H1 (cell line): Measurements from ENCODE around the gene GREB1. TPM values are rescaled to one million over a fixed set of nuclear protein-coding genes. Genes with fewer than 3 reads are reported as not detected.
A peak's percentile ranks its signal among the peaks of the same experiment; 100 is the strongest.

Source experiments
- CTCF ChIA-PET: fragments of 300-600 bp; sonication (Branson Sonifier 250); formaldehyde crosslinking; loops from one replicate; lab custom pipeline; 2021; ENCODE audit not compliant: partially characterized antibody; lab: Charles Lee
- POLR2A ChIA-PET: fragments of 300-600 bp; sonication (Branson Sonifier 250); formaldehyde crosslinking; loops from one replicate; lab custom pipeline; 2021; ENCODE audit warnings: inconsistent platforms; ENCODE audit not compliant: partially characterized antibody; lab: Charles Lee
- DNase-seq, 2 experiments: peaks; one replicate each; pipeline versions ENCODE4 v3.0.0 to v3.0.0-alpha.2; 2010 to 2022; ENCODE audit warnings: low spot score in 2 of 2, low read depth in 1 of 2, mixed read lengths in 1 of 2
- FAIRE-seq: peaks from 2 replicates; lab custom pipeline; 2011; peaks lifted over from hg19 to GRCh38; lab: Jason Lieb, UNC
- H2AFZ ChIP-seq: 2 replicates; pipeline ENCODE4 v1.8.1; 2012; ENCODE audit warnings: low read length, inconsistent platforms
- H2AK5ac ChIP-seq: 2 replicates; pipeline ENCODE4 v1.6.1; 2013; ENCODE audit warnings: low read depth, low read length
- H2BK120ac ChIP-seq: replicated peaks from 2 replicates; pipeline ENCODE3; 2013; ENCODE audit warnings: low read depth, low read length, inconsistent platforms
- H2BK12ac ChIP-seq: 2 replicates; pipeline ENCODE4 v1.6.1; 2013; ENCODE audit warnings: low read depth, low read length
- H2BK15ac ChIP-seq: 2 replicates; pipeline ENCODE4 v1.6.1; 2013; ENCODE audit warnings: low read length
- H2BK20ac ChIP-seq: 2 replicates; pipeline ENCODE4 v1.6.1; 2013; ENCODE audit warnings: low read length
- H2BK5ac ChIP-seq: 2 replicates; pipeline ENCODE4 v1.6.1; 2013; ENCODE audit warnings: low read depth, low read length
- H3K14ac ChIP-seq: 2 replicates; pipeline ENCODE4 v1.6.1; 2013; ENCODE audit warnings: inconsistent platforms; ENCODE audit not compliant: insufficient read length
- H3K18ac ChIP-seq: 2 replicates; pipeline ENCODE4 v1.6.1; 2013; ENCODE audit warnings: low read length; ENCODE audit errors: extremely low read depth
- H3K23ac ChIP-seq: 2 replicates; pipeline ENCODE4 v1.6.1; 2013; ENCODE audit warnings: inconsistent platforms; ENCODE audit not compliant: insufficient read length
- H3K23me2 ChIP-seq: 2 replicates; pipeline ENCODE4 v1.6.1; 2013; ENCODE audit warnings: low read depth, low read length
- H3K27ac ChIP-seq: 2 replicates; pipeline ENCODE4 v1.6.1; 2011; ENCODE audit warnings: low read depth, low read length, inconsistent platforms
- H3K27me3 ChIP-seq, 4 experiments: replicated peaks in 1 of 4; 1 replicate in 1 of 4; 2 replicates in 3 of 4; pipeline versions ENCODE4 v1.6.1 to v1.8.1; 2011 to 2013; ENCODE audit warnings: low read length in 3 of 4, mild to moderate bottlenecking in 3 of 4, inconsistent platforms in 2 of 4, mixed read lengths in 2 of 4, moderate library complexity in 1 of 4; ENCODE audit not compliant: control insufficient read depth in 3 of 4, insufficient read depth in 3 of 4; ENCODE audit errors: extremely low read depth in 1 of 4
- H3K36me3 ChIP-seq, 4 experiments: 2 replicates each; pipeline versions ENCODE4 v1.6.1 to v1.8.1; 2011 to 2013; ENCODE audit warnings: mild to moderate bottlenecking in 4 of 4, low read length in 3 of 4, moderate library complexity in 2 of 4, control low read depth in 1 of 4, inconsistent platforms in 1 of 4; ENCODE audit not compliant: insufficient read depth in 4 of 4, control insufficient read depth in 2 of 4
- H3K4ac ChIP-seq: replicated peaks from 2 replicates; pipeline ENCODE3; 2013; ENCODE audit warnings: low read length, low read depth, mixed read lengths, inconsistent platforms; ENCODE audit not compliant: insufficient read length
- H3K4me1 ChIP-seq, 4 experiments: replicated peaks in 1 of 4; 1 replicate in 1 of 4; 2 replicates in 3 of 4; pipeline versions ENCODE4 v1.6.1 to v1.8.1; 2011 to 2013; ENCODE audit warnings: low read length in 3 of 4, inconsistent platforms in 2 of 4, mixed read lengths in 1 of 4; ENCODE audit not compliant: insufficient read depth in 4 of 4, control insufficient read depth in 3 of 4
- H3K4me2 ChIP-seq, 2 experiments: 2 replicates each; pipeline versions ENCODE4 v1.6.1 to v1.8.1; 2011 to 2013; ENCODE audit warnings: low read depth in 2 of 2, low read length in 2 of 2, control low read depth in 1 of 2, inconsistent platforms in 1 of 2, mild to moderate bottlenecking in 1 of 2; ENCODE audit not compliant: insufficient read depth in 1 of 2
- H3K4me3 ChIP-seq, 4 experiments: fragments of 200-600, 300-600 bp in 1 of 4; sonication (generic), shearing (Covaris generic), sonication (Bioruptor Twin) in 1 of 4; 2 replicates each; pipeline versions ENCODE4 v1.5.1 to v1.8.1; 2011 to 2016; ENCODE audit warnings: low read length in 4 of 4, low read depth in 3 of 4, control low read depth in 2 of 4, inconsistent platforms in 2 of 4, mild to moderate bottlenecking in 2 of 4, mixed read lengths in 1 of 4, moderate library complexity in 1 of 4; ENCODE audit not compliant: insufficient read depth in 2 of 4; ENCODE audit errors: extremely low read depth in 1 of 4
- H3K56ac ChIP-seq: replicated peaks from 2 replicates; pipeline ENCODE3; 2013; ENCODE audit warnings: low read depth, mild to moderate bottlenecking, mixed read lengths, low read length, inconsistent platforms; ENCODE audit not compliant: insufficient read length
- H3K79me1 ChIP-seq: 2 replicates; pipeline ENCODE4 v1.6.1; 2013; ENCODE audit warnings: low read depth, low read length, control low read depth
- H3K79me2 ChIP-seq, 2 experiments: 2 replicates each; pipeline versions ENCODE4 v1.6.1 to v1.8.1; 2012 to 2013; ENCODE audit warnings: low read length in 2 of 2, mild to moderate bottlenecking in 2 of 2, inconsistent platforms in 1 of 2; ENCODE audit not compliant: insufficient read depth in 2 of 2, control insufficient read depth in 1 of 2
- H3K9ac ChIP-seq, 4 experiments: replicated peaks in 1 of 4; 1 replicate in 1 of 4; 2 replicates in 3 of 4; pipeline versions ENCODE4 v1.6.1 to v1.8.1; 2011 to 2013; ENCODE audit warnings: low read depth in 3 of 4, low read length in 3 of 4, control low read depth in 2 of 4, mild to moderate bottlenecking in 2 of 4, moderate library complexity in 2 of 4, inconsistent platforms in 1 of 4; ENCODE audit errors: extremely low read depth in 1 of 4
- H3K9me3 ChIP-seq, 2 experiments: 2 replicates each; pipeline versions ENCODE4 v1.6.1 to v1.8.1; 2012 to 2013; ENCODE audit warnings: mild to moderate bottlenecking in 2 of 2, moderate library complexity in 2 of 2, control low read depth in 1 of 2, inconsistent platforms in 1 of 2, low read depth in 1 of 2, low read length in 1 of 2, mixed read lengths in 1 of 2; ENCODE audit not compliant: insufficient read depth in 2 of 2
- H4K20me1 ChIP-seq, 2 experiments: replicated peaks in 1 of 2; 2 replicates each; pipeline versions ENCODE3 to v1.8.1; 2011 to 2013; ENCODE audit warnings: inconsistent platforms in 2 of 2, low read length in 2 of 2, mild to moderate bottlenecking in 1 of 2; ENCODE audit not compliant: insufficient read depth in 2 of 2, control insufficient read depth in 1 of 2
- H4K5ac ChIP-seq: 2 replicates; pipeline ENCODE4 v1.6.1; 2013; ENCODE audit warnings: low read length, low read depth, mixed read lengths, inconsistent platforms; ENCODE audit not compliant: insufficient read length
- H4K8ac ChIP-seq: 2 replicates; pipeline ENCODE4 v1.8.0; 2013; ENCODE audit warnings: mild to moderate bottlenecking, moderate library complexity, low read length, inconsistent platforms; ENCODE audit not compliant: insufficient read depth; ENCODE audit errors: extremely low read depth
- H4K91ac ChIP-seq: replicated peaks from 2 replicates; pipeline ENCODE3; 2013; ENCODE audit warnings: low read length, mixed read lengths, inconsistent platforms; ENCODE audit not compliant: insufficient read length
- CEBPB ChIP-seq: IDR thresholded peaks from 2 replicates; pipeline ENCODE4 v1.6.1; 2012; ENCODE audit warnings: low read depth, low read length
- KDM1A ChIP-seq: fragments of 200-600, 300-600 bp; sonication (generic); IDR thresholded peaks from 2 replicates; pipeline ENCODE4 v1.7.1; 2016; ENCODE audit warnings: mild to moderate bottlenecking, low read length, borderline replicate concordance
- TEAD4 ChIP-seq: IDR thresholded peaks from 2 replicates; pipeline ENCODE4 v1.6.1; 2012; ENCODE audit warnings: low read depth, low read length, inconsistent platforms, mixed read lengths
- WGBS, 2 experiments: shearing (Covaris generic) in 1 of 2; methylation state at CpG; one replicate each; pipeline versions ENCODE4 v1.1.6 to v1.1.7; 2013 to 2015; ENCODE audit warnings: low lambda C conversion rate in 2 of 2, mixed read lengths in 2 of 2, inconsistent platforms in 1 of 2, low coverage in 1 of 2, missing lambda C conversion rate in 1 of 2; ENCODE audit not compliant: insufficient replicate concordance in 2 of 2, insufficient coverage in 1 of 2, insufficient read length in 1 of 2; ENCODE audit errors: extremely low coverage in 1 of 2, missing lambda C conversion rate in 1 of 2; 5-methylcytosine and 5-hydroxymethylcytosine counted together
- polyA plus RNA-seq, 7 experiments: library from polyadenylated mRNA; depleted of rRNA in 3 of 7; stranded (reverse) in 5 of 7; unstranded in 2 of 7; fragments of >200 nt in 5 of 7; fragments of 200-250 nt in 2 of 7; gene quantifications; 1 replicate in 5 of 7; 2 replicates in 1 of 7; 4 replicates in 1 of 7; pipeline versions ENCODE4 v1.2.1 to v1.2.3, GENCODE V29; 2011 to 2013; ENCODE audit warnings: missing spikeins in 2 of 7, mixed read lengths in 2 of 7
- total RNA-seq: library from RNA; stranded (reverse); fragmentation: NEBNext Ultra II Directional; extraction: Animal tissue kit (Norgen Biotek cat#: 25700); gene quantifications from 2 replicates; pipeline ENCODE4 v1.2.1, GENCODE V29; 2021

GREB1 gene
- total and polyA plus RNA-seq, 2 of the 8 experiments (the other 6 are each of a cell fraction or from before 2014, with no cell fraction given): 7.9 to 43.4 TPM

- no peaks in the 10 kb centered on the region for H3K23me2 ChIP-seq
- H2BK5ac ChIP-seq: no peak overlapping the region
- peak overlapping the region in 1 of 4 experiments; percentile 15; a peak in 1 of 8 replicates for H3K4me3 ChIP-seq
- POLR2A ChIA-PET: no interaction called here
- H2BK120ac ChIP-seq: no peak overlapping the region
- no peak overlapping the region for H3K56ac ChIP-seq
- no peak overlapping the region for H3K18ac ChIP-seq
- H3K4me2 ChIP-seq: no peak overlapping the region
- no peak overlapping the region for H2BK12ac ChIP-seq
- H3K79me2 ChIP-seq: peaks cover 4 to 13% of the 10 kb centered on the region in 2 experiments; a peak in 3 of 4 replicates
- H3K14ac ChIP-seq: no peak overlapping the region
- no peak overlapping the region for H3K9ac ChIP-seq
- H4K91ac ChIP-seq: no peak overlapping the region
- no peaks in the 10 kb centered on the region for H3K9me3 ChIP-seq
- WGBS, 2 experiments: 88% methylated on average over 2 of the region's 2 CpGs; no CpG with 5 or more reads in 1 of the 2 experiments
- FAIRE-seq: no peak
- DNase-seq: peak in 1 of 2 experiments; percentile 43
- no peak overlapping the region for H3K23ac ChIP-seq
- H3K27ac ChIP-seq: no peak overlapping the region
- no peak overlapping the region for H2AFZ ChIP-seq
- peaks cover 9% of the 10 kb centered on the region; the same call in 1 of the 2 replicates for H3K79me1 ChIP-seq
- H4K5ac ChIP-seq: no peak overlapping the region
- H3K36me3 ChIP-seq: no peaks in the 10 kb centered on the region
- no peak overlapping the region for H4K8ac ChIP-seq
- H3K4ac ChIP-seq: no peak overlapping the region
- CTCF ChIA-PET: interaction anchor here (1.1 to 22.6 kb wide), 8 partner anchors 9 to 132 kb away, joined by 3 to 377 read pairs (median 3); partner anchors contain the start of gene GREB1
- H2BK20ac ChIP-seq: no peak overlapping the region
- H4K20me1 ChIP-seq: peaks cover 0 to 2% of the 10 kb centered on the region in 2 experiments
- peaks cover 0 to 10% (median 6%) of the 10 kb centered on the region in 4 experiments; a peak in 6 of 7 replicates for H3K4me1 ChIP-seq
- no peaks in the 10 kb centered on the region for H3K27me3 ChIP-seq
- TF ChIP-seq CEBPB (0 out of 2 replicates have a peak, but pooled peaks have one; percentile 26), TEAD4 (0 out of 2 replicates have a peak, but pooled peaks have one; percentile 39), KDM1A (no peak)
- no peak overlapping the region for H2AK5ac ChIP-seq
- H2BK15ac ChIP-seq: no peak overlapping the region
Measured at GRCh38 chr2:11550302-11550701, 16.5 kb downstream of the GREB1 start.
